ENCODE results near the gene KLK14. TPM values are rescaled to one million over a fixed set of nuclear protein-coding genes. Genes with fewer than 3 reads are reported as not detected.

KLK14 gene
- total and polyA plus RNA-seq, 2 of the 8 experiments (the other 6 are each of a cell fraction or from before 2014, with no cell fraction given): 0.09 to 1.2 TPM

DNA sequence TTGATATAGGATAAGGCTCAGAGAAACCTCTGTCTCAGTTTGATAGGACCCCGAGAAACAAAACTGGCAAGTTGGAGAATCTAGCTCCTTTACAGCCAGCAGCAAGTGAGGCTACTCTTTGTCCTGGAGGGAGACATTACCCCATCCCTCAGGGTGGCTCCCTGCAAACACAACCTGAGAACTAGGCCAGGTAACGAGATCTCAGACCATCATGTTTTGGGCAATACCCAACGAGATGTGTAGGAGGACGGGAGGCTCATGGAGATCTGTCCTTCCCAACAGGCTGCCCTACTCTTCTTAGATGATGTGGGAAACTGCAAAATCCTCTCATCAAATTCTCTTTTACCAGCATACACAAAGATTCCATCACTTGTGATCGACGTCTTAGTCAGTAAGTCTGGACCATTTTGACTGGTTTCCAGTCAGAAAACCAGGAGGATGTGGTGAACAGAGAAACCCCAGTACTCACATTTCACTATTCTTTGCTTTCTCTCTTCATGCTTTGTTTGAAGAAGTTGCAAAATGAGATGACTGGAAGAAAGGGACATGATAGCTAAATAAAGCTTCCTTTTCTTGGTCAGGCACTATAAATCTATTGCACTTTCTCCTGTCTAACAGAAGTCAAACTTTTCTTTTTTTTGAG lies 31.5 kb upstream of the KLK14 start (continued):
- TF ChIP-seq POU5F1 (IDR thresholded peaks at IDR 0.05; ENCODE audit: low read depth, low read length): no peak
- TF ChIP-seq BRCA1 (IDR thresholded peaks at IDR 0.05; ENCODE audit: low read depth, low read length): no peak
